ENCODE results near the gene PTPN11.

DNA sequence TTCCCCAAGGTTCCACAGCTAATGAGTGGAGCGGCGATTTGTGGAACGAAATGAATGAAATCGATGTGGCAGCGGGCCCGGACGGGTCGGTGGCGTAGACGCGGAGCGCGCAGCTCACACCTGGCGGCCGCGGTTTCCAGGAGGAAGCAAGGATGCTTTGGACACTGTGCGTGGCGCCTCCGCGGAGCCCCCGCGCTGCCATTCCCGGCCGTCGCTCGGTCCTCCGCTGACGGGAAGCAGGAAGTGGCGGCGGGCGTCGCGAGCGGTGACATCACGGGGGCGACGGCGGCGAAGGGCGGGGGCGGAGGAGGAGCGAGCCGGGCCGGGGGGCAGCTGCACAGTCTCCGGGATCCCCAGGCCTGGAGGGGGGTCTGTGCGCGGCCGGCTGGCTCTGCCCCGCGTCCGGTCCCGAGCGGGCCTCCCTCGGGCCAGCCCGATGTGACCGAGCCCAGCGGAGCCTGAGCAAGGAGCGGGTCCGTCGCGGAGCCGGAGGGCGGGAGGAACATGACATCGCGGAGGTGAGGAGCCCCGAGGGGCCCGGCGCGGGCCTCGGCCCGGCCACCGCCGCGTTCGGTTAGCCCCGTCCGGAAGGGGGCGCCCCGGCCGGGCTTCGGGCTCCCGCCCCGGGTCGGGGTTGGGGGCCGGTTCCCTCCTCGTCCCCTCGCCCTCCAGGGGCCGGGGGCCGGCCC, at the start of gene PTPN11:
- TF ChIP-seq, protein P1, sequence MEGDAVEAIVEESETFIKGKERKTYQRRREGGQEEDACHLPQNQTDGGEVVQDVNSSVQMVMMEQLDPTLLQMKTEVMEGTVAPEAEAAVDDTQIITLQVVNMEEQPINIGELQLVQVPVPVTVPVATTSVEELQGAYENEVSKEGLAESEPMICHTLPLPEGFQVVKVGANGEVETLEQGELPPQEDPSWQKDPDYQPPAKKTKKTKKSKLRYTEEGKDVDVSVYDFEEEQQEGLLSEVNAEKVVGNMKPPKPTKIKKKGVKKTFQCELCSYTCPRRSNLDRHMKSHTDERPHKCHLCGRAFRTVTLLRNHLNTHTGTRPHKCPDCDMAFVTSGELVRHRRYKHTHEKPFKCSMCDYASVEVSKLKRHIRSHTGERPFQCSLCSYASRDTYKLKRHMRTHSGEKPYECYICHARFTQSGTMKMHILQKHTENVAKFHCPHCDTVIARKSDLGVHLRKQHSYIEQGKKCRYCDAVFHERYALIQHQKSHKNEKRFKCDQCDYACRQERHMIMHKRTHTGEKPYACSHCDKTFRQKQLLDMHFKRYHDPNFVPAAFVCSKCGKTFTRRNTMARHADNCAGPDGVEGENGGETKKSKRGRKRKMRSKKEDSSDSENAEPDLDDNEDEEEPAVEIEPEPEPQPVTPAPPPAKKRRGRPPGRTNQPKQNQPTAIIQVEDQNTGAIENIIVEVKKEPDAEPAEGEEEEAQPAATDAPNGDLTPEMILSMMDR (IDR thresholded peaks at IDR 0.05; ENCODE audit: extremely low read depth in 1 of 2, insufficient read depth in 1 of 2, low read depth in 1 of 2, low read length in 2 of 2), result peak; percentile 38 to 46
- TF ChIP-seq POLR2AphosphoS5 (IDR thresholded peaks at IDR 0.05; ENCODE audit: insufficient read depth, low read depth, low read length), result peak; percentile 98
- no peak for TF ChIP-seq MYC (IDR thresholded peaks at IDR 0.05; ENCODE audit: low read depth, low read length)
- TF ChIP-seq, protein P2, sequence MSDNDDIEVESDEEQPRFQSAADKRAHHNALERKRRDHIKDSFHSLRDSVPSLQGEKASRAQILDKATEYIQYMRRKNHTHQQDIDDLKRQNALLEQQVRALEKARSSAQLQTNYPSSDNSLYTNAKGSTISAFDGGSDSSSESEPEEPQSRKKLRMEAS (IDR thresholded peaks at IDR 0.05; ENCODE audit: insufficient read depth, insufficient read length), result no peak
- TF ChIP-seq POLR2A (IDR thresholded peaks at IDR 0.05; ENCODE audit: low read depth, low read length), result peak; percentile 97
- TF ChIP-seq EZH2 (IDR thresholded peaks at IDR 0.05; ENCODE audit: borderline replicate concordance, low read depth, low read length, severe bottlenecking), result no peak
